Liver (tissue), 3 donors: ENCODE measurements around the gene NOS3.

Source experiments
- ATF3 ChIP-seq: IDR thresholded peaks from 2 replicates; pipeline ENCODE4 v1.6.1; 2016; ENCODE audit warnings: antibody characterized with exemption
- CTCF ChIP-seq: fragments of 150-350 bp; IDR thresholded peaks from 2 replicates; pipeline ENCODE4 v1.5.1; 2017; ENCODE audit warnings: improper control_type of control experiment, low read depth, low read length; ENCODE audit not compliant: missing input control
- EGR1 ChIP-seq, 2 donors: IDR thresholded peaks; 2 replicates each; pipeline ENCODE4 v1.6.1; 2016 to 2018; ENCODE audit warnings: antibody characterized with exemption in 2 of 2, low read depth in 2 of 2
- SP1 ChIP-seq: IDR thresholded peaks from 2 replicates; pipeline ENCODE4 v1.6.1; 2018; ENCODE audit warnings: antibody characterized with exemption, mild to moderate bottlenecking
- donor health status: healthy.
- donor health status: healthy.

GRCh38 chr7:151053751-151054150, 62.9 kb downstream of the NOS3 start:
- TF ChIP-seq CTCF: no peak
- no peak for TF ChIP-seq EGR1 (IDR thresholded peaks at IDR 0.05; ENCODE audit: low read depth in 2 of 2)
- no peak for TF ChIP-seq ATF3
- TF ChIP-seq SP1: no peak
